Mononuclear cell (primary cell): Measurements from ENCODE around the gene SLC23A2. TPM values are rescaled to one million over a fixed set of nuclear protein-coding genes. Genes with fewer than 3 reads are reported as not detected.
"Not testable (repeated sequence)": the region's sequence is repeated elsewhere in the genome, so short reads cannot be mapped to it uniquely, and the experiment has no call there.

Source experiments
- H3K27me3 ChIP-seq: 2 replicates; pipeline ENCODE4 v1.6.0; 2011; ENCODE audit warnings: low read length, control low read depth; ENCODE audit not compliant: insufficient read depth
- H3K4me1 ChIP-seq: 2 replicates; pipeline ENCODE4 v1.5.1; 2011; ENCODE audit warnings: mild to moderate bottlenecking, low read length, control low read depth; ENCODE audit not compliant: insufficient read depth
- H3K4me3 ChIP-seq: 2 replicates; pipeline ENCODE4 v1.5.1; 2011; ENCODE audit warnings: mild to moderate bottlenecking, low read length, moderate library complexity
- H3K9me3 ChIP-seq: 2 replicates; pipeline ENCODE4 v1.5.1; 2011; ENCODE audit warnings: low read depth, mild to moderate bottlenecking, control low read depth, low read length
- total RNA-seq: library from RNA; depleted of rRNA; stranded (reverse); fragments of >200 nt; gene quantifications from one replicate; pipeline ENCODE4 v1.2.3, GENCODE V29; 2012

The SLC23A2 gene
- total RNA-seq, 1 donor = 20.9 TPM

DNA sequence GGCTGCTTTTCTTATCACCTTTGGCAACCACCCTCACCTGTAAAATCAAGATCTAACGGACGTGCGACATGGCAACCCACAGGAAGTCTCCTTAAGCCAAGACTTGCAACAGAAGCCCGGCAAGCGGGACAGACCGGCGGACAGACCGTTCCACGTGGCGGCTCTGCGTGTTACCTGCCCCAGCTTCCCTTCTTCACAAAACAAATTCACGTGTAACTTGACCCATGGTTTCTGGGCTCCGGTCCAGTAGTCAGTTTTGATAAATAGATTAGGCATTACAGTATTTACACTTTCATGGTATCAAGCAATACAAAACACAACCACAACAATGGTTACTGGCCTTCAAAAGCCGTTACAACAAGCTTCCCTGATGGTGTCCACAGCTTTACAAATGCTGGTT, 145.8 kb downstream of the SLC23A2 start:
- Histone ChIP-seq H3K4me3 (no peak overlapping the region), H3K9me3 (no peaks in the 10 kb centered on the region), H3K4me1 (peaks cover 13% of the 10 kb centered on the region), H3K27me3 (no peaks in the 10 kb centered on the region)

DNA sequence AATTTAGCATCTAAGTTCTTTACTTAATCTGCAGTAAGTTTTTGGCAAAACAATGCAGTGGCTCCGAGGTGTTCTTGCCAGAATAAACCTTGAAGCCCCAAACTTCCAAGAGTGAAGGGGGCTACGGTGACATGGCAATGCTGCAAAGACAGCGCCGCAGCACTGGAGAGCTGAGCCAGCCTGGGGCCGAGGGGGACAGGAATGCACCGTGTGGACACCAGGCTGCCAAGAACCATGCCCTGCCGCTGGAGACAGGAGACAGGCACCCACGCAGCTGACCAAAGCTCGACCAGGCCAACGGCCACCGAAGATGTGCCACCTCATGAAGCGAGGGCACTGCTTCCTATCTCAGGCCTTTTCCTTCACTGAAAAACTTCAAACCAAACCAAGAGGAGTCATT, 146.2 kb downstream of the SLC23A2 start:
- H3K4me3 ChIP-seq = no peak overlapping the region
- peaks cover 13% of the 10 kb centered on the region for H3K4me1 ChIP-seq
- H3K9me3 ChIP-seq = no peaks in the 10 kb centered on the region
- no peaks in the 10 kb centered on the region for H3K27me3 ChIP-seq

DNA sequence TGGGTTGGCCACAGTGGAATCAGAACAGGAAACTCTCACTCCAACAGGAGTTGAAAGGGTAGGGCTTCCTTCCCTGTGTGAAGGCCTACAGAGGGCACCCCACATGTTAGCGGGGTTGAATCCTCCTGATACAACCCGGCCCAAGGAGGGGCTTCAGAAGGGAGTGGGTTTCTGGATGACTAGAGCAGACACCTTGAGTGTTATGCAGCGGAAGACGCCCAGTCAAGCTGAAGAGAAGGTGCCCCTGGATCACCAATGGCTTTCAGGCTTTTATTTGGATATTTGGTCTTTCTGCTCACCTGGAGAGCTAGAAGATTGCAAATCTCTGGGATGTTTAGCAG, 146.8 kb downstream of the SLC23A2 start:
- H3K27me3 ChIP-seq = no peaks in the 10 kb centered on the region
- no peak overlapping the region for H3K4me3 ChIP-seq
- no peaks in the 10 kb centered on the region for H3K9me3 ChIP-seq
- H3K4me1 ChIP-seq = peaks cover 13% of the 10 kb centered on the region

DNA sequence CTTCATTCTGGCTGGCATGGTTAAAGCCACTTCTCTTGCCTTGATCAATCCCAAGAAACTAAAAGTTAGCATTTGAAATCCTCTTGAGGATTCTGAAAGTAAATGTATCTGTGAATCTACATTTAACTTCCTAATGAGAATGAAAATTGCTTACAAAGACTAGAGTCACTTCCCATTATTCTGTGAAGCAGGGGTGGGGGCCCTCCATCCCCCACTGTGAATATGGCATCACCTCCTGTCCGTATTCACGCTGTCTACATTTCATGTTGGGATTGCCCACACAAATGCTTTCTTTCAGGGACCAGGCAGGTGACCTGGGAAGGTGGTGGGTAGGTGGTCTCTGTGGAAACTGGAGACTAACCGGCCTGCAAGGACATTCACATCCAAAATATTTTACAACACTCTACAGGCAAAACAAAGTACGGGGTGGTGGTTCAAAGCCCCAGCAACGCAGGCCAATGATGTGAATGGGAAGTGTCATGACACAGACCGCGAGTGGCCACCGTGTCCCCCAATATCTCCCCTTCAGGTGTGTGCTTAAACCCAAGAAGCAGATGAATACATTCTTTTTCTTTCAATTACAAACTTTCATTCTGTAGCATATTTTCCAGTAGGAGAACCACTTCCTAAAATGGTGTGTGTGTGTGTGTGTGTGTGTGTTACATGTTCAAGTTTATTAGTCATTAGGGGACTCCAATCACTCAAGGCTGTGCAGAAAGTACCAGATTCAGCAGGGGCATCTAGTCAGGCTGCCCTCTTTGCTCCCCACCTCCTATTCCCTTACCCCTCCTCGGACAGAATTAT, 147.4 kb downstream of the SLC23A2 start:
- H3K4me3 ChIP-seq = no peak overlapping the region
- peaks cover 13% of the 10 kb centered on the region for H3K4me1 ChIP-seq
- no peaks in the 10 kb centered on the region for H3K9me3 ChIP-seq
- no peaks in the 10 kb centered on the region for H3K27me3 ChIP-seq

DNA sequence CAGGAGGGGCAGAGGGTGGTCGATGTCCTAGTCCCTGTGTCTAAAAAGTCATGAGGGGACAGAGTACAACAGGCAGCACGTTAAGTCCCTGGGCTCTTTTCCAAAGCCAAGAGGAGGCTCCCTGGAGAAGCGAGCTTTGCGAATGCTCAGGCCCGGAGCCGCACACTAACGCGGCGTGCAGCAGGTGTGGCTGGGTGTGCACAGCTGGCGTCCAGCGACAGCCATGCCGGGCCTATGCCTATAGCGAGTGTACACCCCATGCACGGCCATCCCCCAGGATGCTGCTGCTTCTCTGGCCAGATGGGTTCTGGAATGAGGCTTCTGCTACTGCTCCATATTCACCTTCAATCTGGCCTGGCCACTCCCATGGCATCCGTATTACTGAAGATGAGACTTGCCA, 148.3 kb downstream of the SLC23A2 start:
- Histone ChIP-seq H3K9me3 (no peaks in the 10 kb centered on the region), H3K27me3 (no peaks in the 10 kb centered on the region), H3K4me1 (peaks cover 14% of the 10 kb centered on the region), H3K4me3 (no peak overlapping the region)

DNA sequence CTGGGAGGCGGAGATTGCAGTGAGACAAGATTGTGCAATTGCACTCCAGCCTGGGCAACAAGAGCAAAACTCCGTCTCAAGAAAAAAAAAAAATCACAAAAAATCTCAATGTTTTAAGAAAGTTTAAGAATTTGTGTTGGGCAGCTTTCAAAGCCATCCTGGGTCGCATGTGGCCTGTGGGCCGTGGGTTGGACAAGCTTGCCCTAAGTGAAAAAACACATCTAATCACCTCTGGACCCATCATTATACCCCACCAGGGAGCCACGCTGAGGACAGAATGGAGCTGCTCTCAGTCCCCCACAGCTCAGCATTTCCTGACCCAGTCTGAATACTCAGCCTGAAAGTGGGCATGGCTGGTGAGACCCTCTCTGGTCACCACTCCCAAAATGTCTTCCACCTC, 150.3 kb downstream of the SLC23A2 start:
- Histone ChIP-seq H3K4me1 (peaks cover 25% of the 10 kb centered on the region), H3K9me3 (no peaks in the 10 kb centered on the region), H3K27me3 (no peaks in the 10 kb centered on the region), H3K4me3 (no peak overlapping the region)

DNA sequence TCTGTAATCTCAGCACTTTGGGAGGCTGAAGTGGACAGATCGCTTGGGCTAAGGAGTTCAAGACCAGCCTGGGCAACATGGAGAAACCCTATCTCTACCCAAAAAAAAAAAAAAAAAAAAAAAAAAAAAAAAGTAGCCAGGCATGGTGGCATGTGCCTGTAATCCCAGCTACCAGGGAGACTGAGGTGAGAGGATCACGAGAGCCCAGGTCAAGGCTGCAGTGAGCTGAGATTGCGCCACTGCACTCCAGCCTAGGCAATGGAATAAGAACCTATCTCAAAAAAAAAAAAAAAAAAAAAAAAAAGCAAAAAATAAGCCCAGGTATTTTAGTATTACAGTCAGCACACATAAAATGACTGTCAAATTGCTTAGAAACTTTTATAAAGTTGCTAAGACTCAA, 152.5 kb downstream of the SLC23A2 start:
- H3K4me3 ChIP-seq, H3K9me3 ChIP-seq, H3K27me3 ChIP-seq: not testable (repeated sequence)
- peaks cover 27% of the 10 kb centered on the region for H3K4me1 ChIP-seq

DNA sequence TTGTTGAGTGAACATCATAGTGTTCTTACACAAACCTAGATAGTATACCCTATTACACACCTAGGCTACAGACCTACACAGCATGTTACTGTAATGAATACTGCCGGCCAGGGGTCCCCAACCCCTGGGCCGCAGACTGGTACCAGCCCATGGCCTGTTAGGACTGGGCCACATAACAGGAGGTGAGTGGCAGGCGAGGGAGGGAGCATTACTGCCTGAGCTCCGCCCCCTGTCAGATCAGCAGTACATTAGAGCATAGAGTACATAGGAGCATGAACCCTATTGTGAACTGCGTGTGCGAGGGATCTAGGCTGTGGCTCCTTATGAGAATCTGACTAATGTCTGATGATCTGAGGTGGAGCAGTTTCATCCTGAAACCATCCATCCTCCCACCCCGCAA, 153.3 kb downstream of the SLC23A2 start:
- no peak overlapping the region for H3K4me3 ChIP-seq
- no peaks in the 10 kb centered on the region for H3K27me3 ChIP-seq
- no peaks in the 10 kb centered on the region for H3K9me3 ChIP-seq
- peaks cover 23% of the 10 kb centered on the region for H3K4me1 ChIP-seq

DNA sequence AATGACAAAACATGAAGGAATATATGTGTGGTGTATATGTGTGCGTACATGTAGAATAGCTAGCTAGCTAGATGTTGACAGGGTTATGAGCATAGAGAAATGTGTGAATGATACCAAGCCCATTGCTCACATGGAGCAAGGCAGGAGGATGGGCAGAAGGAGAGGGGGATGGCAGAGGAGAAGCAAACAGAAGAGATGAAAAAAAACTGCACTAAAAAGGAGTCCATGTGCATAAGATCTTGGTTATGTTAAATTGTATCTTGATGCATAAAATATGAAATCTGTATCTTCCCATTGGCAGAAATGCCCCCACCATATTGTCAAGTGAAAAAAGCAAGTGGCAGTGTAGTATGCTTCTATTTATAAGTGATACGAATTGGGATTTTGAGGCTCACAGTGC, 154.5 kb downstream of the SLC23A2 start:
- H3K9me3 ChIP-seq = no peaks in the 10 kb centered on the region
- no peaks in the 10 kb centered on the region for H3K27me3 ChIP-seq
- no peak overlapping the region for H3K4me3 ChIP-seq
- H3K4me1 ChIP-seq = peaks cover 23% of the 10 kb centered on the region

DNA sequence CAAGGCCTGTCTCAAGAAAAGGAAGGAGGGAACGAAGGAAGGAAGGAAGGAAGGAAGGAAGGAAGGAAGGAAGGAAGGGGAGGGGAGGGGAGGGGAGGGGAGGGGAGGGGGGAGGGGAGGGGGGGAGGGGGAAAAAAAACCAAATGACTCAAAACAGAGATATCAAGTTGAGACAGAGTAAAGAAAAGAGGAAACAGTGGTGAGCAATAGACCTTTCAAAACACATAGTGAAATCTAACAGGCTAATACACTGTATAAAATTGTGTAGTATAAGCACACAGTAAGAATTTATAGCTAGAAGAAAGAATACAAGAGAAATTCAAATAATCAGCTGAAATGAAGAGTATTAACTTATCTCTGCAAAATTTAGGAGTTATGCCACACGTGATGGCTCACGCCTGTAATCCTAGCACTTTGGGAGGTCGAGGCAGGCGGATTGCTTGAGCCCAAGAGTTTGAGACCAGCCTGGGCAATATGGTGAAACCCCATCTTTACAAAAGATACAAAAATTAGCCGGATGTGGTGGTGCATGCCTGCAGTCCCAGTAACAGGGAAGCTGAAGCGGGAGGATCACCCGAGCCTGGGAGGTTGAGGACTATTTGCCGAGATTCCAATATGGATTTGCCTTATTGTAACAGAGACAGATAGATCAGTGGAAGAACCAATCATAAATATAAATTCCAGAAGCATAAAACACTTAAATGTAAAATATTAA, 156.4 kb downstream of the SLC23A2 start:
- Histone ChIP-seq H3K9me3 (no peaks in the 10 kb centered on the region), H3K4me1 (peaks cover 21% of the 10 kb centered on the region), H3K27me3 (no peaks in the 10 kb centered on the region), H3K4me3 (no peak overlapping the region)

DNA sequence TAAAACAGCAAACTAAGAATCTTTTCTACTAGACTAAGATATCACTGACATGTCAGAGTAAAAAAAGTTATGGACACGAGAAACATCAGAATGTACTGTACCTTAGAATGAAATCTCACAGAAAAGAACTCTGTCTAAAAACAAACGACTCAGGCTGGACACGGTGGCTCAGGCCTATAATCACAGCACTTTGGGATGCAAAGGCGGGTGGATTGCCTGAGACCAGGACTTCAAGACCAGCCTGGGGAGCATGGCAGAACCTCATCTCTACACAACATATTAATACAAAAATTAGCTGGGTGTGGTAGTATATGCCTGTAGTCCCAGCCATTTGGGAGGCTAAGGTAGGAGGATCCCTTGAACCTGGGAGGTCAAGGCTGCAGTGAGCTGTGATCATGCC, 157.0 kb downstream of the SLC23A2 start:
- Histone ChIP-seq H3K4me1 (peaks cover 21% of the 10 kb centered on the region), H3K4me3 (no peak overlapping the region), H3K27me3 (no peaks in the 10 kb centered on the region)

DNA sequence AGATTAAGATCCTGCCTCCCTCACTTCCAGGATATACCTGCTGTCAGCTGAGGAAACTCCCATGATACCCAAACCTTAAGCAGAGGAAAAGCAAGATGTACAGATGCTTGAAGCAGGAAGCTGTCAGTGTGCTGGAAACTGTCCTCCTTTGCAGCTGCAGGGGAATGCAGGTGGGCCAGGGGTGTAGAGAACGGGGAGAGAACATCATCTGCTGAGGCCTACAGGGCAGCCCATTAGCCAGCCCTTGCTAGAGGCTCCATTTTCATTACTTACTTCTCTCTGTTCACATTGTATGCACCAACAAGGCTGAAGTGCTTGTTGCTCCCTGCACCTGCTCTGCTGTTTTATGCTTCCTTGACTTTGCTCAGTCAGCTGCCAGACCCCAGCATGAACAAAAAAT, 160.5 kb downstream of the SLC23A2 start:
- no peak overlapping the region for H3K4me3 ChIP-seq
- H3K9me3 ChIP-seq = no peaks in the 10 kb centered on the region
- peaks cover 9% of the 10 kb centered on the region for H3K4me1 ChIP-seq
- no peaks in the 10 kb centered on the region for H3K27me3 ChIP-seq

More for the DNA sequence above, 157.0 kb downstream of the SLC23A2 start:
- no peaks in the 10 kb centered on the region for H3K9me3 ChIP-seq

DNA sequence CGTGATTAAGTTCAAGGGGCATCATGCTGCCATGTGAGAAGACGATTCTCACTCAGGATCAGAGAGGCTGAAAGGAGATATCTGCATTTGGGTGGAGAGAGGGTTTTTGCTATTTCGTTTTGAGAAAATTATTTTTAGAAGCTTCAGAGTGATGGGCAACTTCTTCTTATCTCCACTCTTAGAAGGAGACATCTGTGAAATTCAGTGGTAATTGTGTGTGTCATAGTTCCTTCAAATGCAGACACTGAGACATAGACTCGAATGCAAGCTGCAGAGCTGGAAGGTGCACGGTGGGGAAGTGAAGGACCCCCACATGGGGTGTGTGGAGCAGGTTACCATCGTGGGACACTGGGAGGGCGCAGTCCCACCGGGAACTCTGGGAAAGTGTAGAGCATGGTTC, 162.8 kb downstream of the SLC23A2 start:
- H3K4me1 ChIP-seq = peaks cover 4% of the 10 kb centered on the region
- no peaks in the 10 kb centered on the region for H3K9me3 ChIP-seq
- no peaks in the 10 kb centered on the region for H3K27me3 ChIP-seq
- no peak overlapping the region for H3K4me3 ChIP-seq

DNA sequence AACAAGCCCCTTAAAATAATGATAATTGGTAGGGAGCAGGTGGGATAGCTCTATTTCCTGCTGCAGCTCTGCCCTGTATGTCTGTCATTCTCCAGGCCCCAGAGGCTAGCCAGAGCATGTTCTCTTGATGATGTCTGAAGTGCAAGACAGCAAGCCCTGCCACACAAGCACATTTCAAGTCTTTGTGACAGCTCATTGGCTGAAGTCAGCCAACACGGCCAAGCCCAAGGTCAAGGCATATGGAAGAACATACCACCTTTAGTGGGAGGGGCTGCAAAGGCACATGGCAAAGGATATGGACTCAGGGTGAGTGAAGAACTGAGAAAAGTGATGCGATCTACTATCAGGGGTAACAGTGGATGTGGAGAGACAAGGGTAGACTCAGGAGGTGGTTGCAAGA, 163.6 kb downstream of the SLC23A2 start:
- Histone ChIP-seq H3K4me1 (peaks cover 4% of the 10 kb centered on the region), H3K9me3 (no peaks in the 10 kb centered on the region), H3K4me3 (no peak overlapping the region), H3K27me3 (no peaks in the 10 kb centered on the region)

DNA sequence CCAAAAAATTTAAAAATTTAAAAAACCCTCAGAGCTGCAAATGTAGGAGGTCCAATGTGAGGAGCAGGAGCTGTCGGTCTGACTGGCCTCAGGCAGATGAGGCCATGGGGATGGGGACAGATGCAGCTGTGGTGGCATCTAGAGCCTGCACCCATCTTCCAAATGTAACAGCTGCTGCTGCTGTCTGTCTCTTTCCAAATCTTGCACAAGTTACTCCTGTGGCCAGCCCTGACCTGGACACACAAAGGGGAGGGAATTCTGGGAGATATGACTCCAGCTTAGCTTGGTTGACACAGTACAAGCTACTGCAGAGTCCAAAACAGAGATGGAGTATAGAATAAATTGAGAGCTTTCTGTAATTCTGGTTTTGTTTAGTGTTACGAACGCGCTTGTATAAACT, 164.4 kb downstream of the SLC23A2 start:
- Histone ChIP-seq H3K27me3 (no peaks in the 10 kb centered on the region), H3K9me3 (no peaks in the 10 kb centered on the region), H3K4me3 (no peak overlapping the region), H3K4me1 (peaks cover 4% of the 10 kb centered on the region)

DNA sequence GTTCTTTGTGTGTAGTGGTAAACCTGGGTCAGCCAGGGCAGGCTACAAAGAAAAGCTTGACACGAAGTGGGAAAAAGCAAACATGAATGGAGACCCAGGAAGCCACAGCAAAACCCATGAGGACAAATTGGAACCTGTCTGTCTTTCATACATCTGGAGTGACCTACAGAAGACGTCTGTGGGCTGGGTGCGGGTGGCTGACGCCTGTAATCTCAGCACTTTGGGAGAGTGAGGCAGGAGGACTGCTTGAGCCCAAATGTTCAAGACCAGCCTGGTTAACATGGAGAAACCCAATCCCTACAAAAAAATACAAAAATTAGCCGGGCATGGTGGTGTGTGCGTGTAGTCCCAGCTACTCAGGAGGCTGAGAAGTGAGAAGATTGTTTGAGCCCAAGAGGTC, 164.8 kb downstream of the SLC23A2 start:
- no peaks in the 10 kb centered on the region for H3K27me3 ChIP-seq
- no peak overlapping the region for H3K4me3 ChIP-seq
- H3K9me3 ChIP-seq = no peaks in the 10 kb centered on the region
- H3K4me1 ChIP-seq = peaks cover 4% of the 10 kb centered on the region
